ENCODE data around the gene DUS1L. TPM values are rescaled to one million over a fixed set of nuclear protein-coding genes. Genes with fewer than 3 reads are reported as not detected.
A peak's percentile ranks its signal among the peaks of the same experiment; 100 is the strongest.

Gene DUS1L
- total and polyA plus RNA-seq, 2 donors (not counting 1 experiment from before 2014, with no cell fraction given): 109 to 241 TPM

DNA sequence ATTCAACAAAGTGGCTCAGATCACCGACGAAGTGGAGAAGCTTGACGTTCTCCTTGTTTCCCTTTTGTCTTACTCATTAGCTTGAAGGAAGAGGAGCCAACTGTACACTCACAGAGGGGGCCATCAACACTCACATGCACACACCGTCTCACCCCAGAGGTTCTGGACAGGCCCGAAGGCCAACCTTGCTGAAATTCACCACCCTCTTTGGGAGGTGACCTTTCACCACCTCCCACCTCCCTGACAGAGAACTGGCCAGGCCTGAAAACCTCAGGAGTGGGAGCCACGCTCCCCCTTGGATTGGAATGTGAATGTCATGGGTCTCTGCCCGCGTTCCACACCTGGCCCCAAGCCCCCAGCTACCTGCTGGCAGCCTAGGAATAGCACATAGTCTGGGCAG, 30.1 kb downstream of the DUS1L start:
- H3K4me1 Mint-ChIP-seq: peaks cover 25% of the 10 kb centered on the region

DNA sequence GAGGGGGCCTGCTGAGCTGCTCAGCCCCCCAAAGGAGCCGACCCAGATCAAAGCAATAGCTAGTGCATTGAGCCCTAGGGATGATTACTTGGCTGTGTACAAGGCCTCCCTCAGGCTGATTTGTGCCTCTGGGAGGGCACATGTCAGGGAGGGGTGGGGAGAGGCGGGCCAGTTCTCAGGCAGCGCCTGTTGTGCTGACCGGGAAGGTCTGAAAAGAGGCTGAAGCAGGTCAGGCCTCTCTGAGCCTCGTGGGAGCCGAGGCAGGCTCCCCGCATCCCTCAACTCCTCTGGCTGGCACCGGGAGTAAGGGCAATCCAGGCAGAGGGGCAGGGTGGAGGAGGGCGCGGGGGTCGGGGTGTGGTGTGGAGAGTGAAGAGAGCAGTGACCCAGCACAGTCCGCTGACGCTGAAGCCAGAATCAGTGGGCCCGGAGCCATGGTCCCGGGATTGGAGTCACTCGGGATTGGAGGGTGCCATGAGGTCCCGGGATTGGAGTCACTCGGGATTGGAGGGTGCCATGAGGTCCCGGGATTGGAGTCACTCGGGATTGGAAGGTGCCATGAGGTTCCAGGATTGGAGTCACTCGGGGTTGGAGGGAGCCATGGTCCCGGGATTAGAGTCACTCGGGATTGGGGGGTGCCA, 31.1 kb downstream of the DUS1L start:
- Mint-ChIP-seq H3K4me3 (peak overlapping the region; percentile 90), H3K4me1 (peaks cover 33% of the 10 kb centered on the region), H3K27ac (no peak overlapping the region), H3K9me3 (ENCODE audit: insufficient read depth) (no peaks in the 10 kb centered on the region), H3K27me3 (no peaks in the 10 kb centered on the region)
- Histone ChIP-seq H3K9ac (ENCODE audit: low read length) (no peak overlapping the region), H3K27ac (ENCODE audit: low read length in 2 of 2) (no peak overlapping the region), H3K36me3 (replicated peaks in 1 of 2; ENCODE audit: control extremely low read depth in 1 of 2, control insufficient read depth in 1 of 2, extremely low read depth in 1 of 2, insufficient read depth in 2 of 2, low read length in 1 of 2) (no peaks in the 10 kb centered on the region), H3K9me3 (ENCODE audit: control extremely low read depth in 1 of 3, control insufficient read depth in 2 of 3, insufficient read depth in 1 of 3, low read length in 2 of 3) (peaks cover 0 to 12% (median 0%) of the 10 kb centered on the region in 3 donors), H3K4me1 (ENCODE audit: control insufficient read depth in 2 of 2, insufficient read depth in 2 of 2, low read length in 2 of 2) (peaks cover 31 to 40% of the 10 kb centered on the region in 2 donors), H3K4me3 (ENCODE audit: control extremely low read depth in 1 of 5, extremely low read depth in 1 of 5, insufficient read depth in 1 of 5, low read depth in 2 of 5, low read length in 4 of 5) (no peak overlapping the region), H3K79me2 (ENCODE audit: control insufficient read depth, insufficient read depth, low read length) (peaks cover 14% of the 10 kb centered on the region), H3K4me2 (replicated peaks; ENCODE audit: low read depth, low read length, poor library complexity, severe bottlenecking) (no peak overlapping the region), H2AFZ (ENCODE audit: insufficient read depth, low read depth, low read length, poor library complexity, severe bottlenecking) (no peak overlapping the region), H4K20me1 (ENCODE audit: control insufficient read depth, insufficient read depth, low read length, poor library complexity, severe bottlenecking) (peaks cover 42% of the 10 kb centered on the region), H3K27me3 (replicated peaks in 1 of 4; ENCODE audit: control extremely low read depth in 1 of 4, control insufficient read depth in 3 of 4, insufficient read depth in 4 of 4, low read length in 3 of 4) (peaks cover 0 to 23% (median 3%) of the 10 kb centered on the region in 4 experiments)
- TF ChIP-seq, protein P1, sequence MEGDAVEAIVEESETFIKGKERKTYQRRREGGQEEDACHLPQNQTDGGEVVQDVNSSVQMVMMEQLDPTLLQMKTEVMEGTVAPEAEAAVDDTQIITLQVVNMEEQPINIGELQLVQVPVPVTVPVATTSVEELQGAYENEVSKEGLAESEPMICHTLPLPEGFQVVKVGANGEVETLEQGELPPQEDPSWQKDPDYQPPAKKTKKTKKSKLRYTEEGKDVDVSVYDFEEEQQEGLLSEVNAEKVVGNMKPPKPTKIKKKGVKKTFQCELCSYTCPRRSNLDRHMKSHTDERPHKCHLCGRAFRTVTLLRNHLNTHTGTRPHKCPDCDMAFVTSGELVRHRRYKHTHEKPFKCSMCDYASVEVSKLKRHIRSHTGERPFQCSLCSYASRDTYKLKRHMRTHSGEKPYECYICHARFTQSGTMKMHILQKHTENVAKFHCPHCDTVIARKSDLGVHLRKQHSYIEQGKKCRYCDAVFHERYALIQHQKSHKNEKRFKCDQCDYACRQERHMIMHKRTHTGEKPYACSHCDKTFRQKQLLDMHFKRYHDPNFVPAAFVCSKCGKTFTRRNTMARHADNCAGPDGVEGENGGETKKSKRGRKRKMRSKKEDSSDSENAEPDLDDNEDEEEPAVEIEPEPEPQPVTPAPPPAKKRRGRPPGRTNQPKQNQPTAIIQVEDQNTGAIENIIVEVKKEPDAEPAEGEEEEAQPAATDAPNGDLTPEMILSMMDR (IDR thresholded peaks at IDR 0.05): no peak
- TF ChIP-seq EZH2 (IDR thresholded peaks at IDR 0.05; ENCODE audit: borderline replicate concordance, insufficient read depth, low read depth, low read length, poor library complexity, severe bottlenecking): no peak
- ATAC-seq (ENCODE audit: low read depth) (no peak), DNase-seq (no peak)
- intact Hi-C loops (cut with micrococcal nuclease): loop anchor here (10.0 kb wide), 1 partner anchor 520 kb away; no protein-coding TSS in a partner anchor
- ChIA-PET POLR2A (no interaction called here), CTCF (interaction anchor here (1.7 kb wide), 1 partner anchor 75 kb away, joined by 13 read pairs; no protein-coding TSS in a partner anchor)
- 95% methylated on average over 23 of the region's 23 CpGs for WGBS (ENCODE audit: insufficient coverage)

More for the DNA sequence above, 30.1 kb downstream of the DUS1L start:
- Histone ChIP-seq H3K4me3 (ENCODE audit: control extremely low read depth in 1 of 5, extremely low read depth in 1 of 5, insufficient read depth in 1 of 5, low read depth in 2 of 5, low read length in 4 of 5) (no peak overlapping the region), H4K20me1 (ENCODE audit: control insufficient read depth, insufficient read depth, low read length, poor library complexity, severe bottlenecking) (peaks cover 32% of the 10 kb centered on the region), H3K4me1 (ENCODE audit: control insufficient read depth in 2 of 2, insufficient read depth in 2 of 2, low read length in 2 of 2) (peaks cover 22 to 31% of the 10 kb centered on the region in 2 donors), H3K27ac (ENCODE audit: low read length in 2 of 2) (no peak overlapping the region), H3K9me3 (ENCODE audit: control extremely low read depth in 1 of 3, control insufficient read depth in 2 of 3, insufficient read depth in 1 of 3, low read length in 2 of 3) (peaks cover 0 to 7% (median 0%) of the 10 kb centered on the region in 3 donors), H3K79me2 (ENCODE audit: control insufficient read depth, insufficient read depth, low read length) (peaks cover 14% of the 10 kb centered on the region), H3K36me3 (replicated peaks in 1 of 2; ENCODE audit: control extremely low read depth in 1 of 2, control insufficient read depth in 1 of 2, extremely low read depth in 1 of 2, insufficient read depth in 2 of 2, low read length in 1 of 2) (no peaks in the 10 kb centered on the region), H3K9ac (ENCODE audit: low read length) (no peak overlapping the region), H3K4me2 (replicated peaks; ENCODE audit: low read depth, low read length, poor library complexity, severe bottlenecking) (no peak overlapping the region), H2AFZ (ENCODE audit: insufficient read depth, low read depth, low read length, poor library complexity, severe bottlenecking) (no peak overlapping the region), H3K27me3 (replicated peaks in 1 of 4; ENCODE audit: control extremely low read depth in 1 of 4, control insufficient read depth in 3 of 4, insufficient read depth in 4 of 4, low read length in 3 of 4) (peaks cover 0 to 14% (median 3%) of the 10 kb centered on the region in 4 experiments)
- no peak for DNase-seq
- ATAC-seq (ENCODE audit: low read depth): no peak
- Mint-ChIP-seq H3K4me3 (peak overlapping the region; percentile 90), H3K27ac (peak overlapping the region; percentile 7), H3K27me3 (no peaks in the 10 kb centered on the region), H3K9me3 (ENCODE audit: insufficient read depth) (no peaks in the 10 kb centered on the region)
- 100% methylated on average over 3 of the region's 8 CpGs for WGBS (ENCODE audit: insufficient coverage)
- ChIA-PET CTCF (interaction anchor here (0.8 to 1.7 kb wide), 2 partner anchors 14 to 76 kb away, joined by 3 to 13 read pairs; no protein-coding TSS in a partner anchor), POLR2A (no interaction called here)
- intact Hi-C loops (cut with micrococcal nuclease): loop anchor here (10.0 kb wide), 1 partner anchor 519 kb away; no protein-coding TSS in a partner anchor
- TF ChIP-seq, protein P1 (IDR thresholded peaks at IDR 0.05): no peak
- TF ChIP-seq EZH2 (IDR thresholded peaks at IDR 0.05; ENCODE audit: borderline replicate concordance, insufficient read depth, low read depth, low read length, poor library complexity, severe bottlenecking): no peak
